ELR (cell line): ENCODE data around the gene HPCAL1.
A peak's percentile ranks its signal among the peaks of the same experiment; 100 is the strongest.

Experiments
- DNase-seq: peaks from one replicate; pipeline ENCODE4 v3.0.0-alpha.2; 2015; ENCODE audit warnings: low read depth

The HPCAL1 gene

DNA sequence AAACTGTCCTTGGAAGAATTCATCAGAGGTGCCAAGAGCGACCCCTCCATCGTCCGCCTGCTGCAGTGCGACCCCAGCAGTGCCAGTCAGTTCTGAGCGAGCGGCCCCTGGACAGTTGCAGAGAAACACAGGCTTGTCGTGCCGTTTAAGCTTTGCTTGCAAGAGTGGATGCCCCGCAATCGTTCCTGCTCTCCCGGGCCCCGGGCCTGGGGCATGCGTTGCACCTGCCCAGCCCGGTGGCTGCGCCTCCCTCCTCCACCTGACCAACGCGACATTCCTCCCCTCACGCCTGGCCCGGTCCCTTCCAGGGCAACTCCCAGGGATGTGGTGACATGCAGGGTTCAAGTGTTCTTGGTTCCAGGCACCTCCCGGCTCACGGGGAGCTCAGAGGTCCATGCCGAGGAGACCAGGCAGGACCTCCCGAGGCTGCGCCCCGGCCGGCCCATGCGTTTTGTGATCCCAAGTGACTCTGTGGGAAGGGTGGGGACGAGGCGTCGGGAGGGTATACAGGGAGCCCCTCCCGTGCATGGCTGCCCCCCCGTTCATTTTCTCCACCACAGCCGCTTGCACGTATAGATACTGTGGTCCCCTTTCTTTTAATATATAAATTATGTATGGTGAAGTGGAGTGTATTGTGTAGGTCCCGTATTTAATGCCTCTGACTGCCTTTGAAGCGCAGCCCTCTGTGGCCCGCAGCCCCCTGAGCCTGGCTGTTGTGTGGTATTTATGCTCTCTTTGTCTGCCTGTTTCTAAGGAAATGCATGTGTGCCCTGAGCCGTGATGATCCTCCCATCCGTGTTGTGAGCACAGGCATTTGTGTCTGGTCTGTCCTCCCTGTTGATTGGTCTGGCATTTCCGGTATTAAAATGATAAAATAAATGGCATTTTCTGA lies 124.3 kb downstream of the HPCAL1 start:
- DNase-seq, result no peak

DNA sequence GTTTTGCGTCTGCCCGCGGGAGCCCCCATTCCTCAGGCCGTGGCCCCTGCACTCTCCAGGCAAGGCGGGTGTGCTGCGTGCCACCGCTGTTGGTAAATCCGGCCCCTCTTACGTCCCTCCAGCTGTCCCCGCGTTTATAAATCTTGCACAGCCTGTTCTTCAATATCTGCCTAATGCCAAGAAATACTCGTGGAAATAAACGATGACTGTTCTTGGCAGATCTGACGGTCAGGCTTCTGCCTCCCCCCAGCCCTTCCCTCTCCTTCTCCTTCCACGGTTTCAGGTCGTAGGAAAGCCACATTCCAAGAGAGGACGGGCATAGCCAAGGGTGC lies 124.9 kb downstream of the HPCAL1 start:
- no peak for DNase-seq

DNA sequence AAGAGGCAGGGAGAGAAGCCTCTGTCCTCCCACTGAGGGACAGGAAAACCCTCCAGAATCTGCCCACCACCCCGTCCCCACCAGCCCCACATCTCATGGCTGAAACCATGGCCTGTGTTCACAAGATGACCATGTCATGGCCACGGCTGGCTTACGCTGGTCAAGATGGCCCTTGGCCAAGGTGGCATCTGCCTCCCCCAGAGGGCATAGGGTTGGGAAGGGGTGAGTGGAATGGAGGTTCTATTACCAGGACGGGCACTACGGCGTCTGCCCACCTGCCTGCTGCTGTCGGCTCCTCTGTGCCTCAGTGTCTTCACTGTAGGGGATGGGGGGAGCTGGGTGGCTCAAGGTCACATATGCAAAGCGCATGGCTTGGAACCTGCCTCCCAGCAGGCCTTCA lies 125.7 kb downstream of the HPCAL1 start:
- no peak for DNase-seq

DNA sequence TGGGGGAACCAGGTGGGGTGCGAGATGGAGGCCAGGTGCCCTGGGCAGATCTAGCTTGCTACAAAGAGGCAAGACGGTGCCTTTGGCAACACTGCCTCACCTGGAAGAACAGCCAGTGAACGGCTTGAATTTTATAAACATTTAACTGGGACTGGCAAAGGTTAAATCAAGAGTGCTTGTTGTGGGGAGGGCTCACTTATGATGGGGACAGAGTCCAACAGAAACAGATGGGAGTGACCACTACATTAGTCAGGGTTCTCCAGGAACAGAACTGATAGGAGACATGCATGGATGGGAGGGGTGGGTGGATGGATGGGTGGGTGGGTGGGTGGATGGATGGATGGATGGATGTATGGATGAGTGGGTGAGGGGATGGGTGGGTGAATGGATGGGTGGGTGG lies 126.2 kb downstream of the HPCAL1 start:
- DNase-seq, result no peak

DNA sequence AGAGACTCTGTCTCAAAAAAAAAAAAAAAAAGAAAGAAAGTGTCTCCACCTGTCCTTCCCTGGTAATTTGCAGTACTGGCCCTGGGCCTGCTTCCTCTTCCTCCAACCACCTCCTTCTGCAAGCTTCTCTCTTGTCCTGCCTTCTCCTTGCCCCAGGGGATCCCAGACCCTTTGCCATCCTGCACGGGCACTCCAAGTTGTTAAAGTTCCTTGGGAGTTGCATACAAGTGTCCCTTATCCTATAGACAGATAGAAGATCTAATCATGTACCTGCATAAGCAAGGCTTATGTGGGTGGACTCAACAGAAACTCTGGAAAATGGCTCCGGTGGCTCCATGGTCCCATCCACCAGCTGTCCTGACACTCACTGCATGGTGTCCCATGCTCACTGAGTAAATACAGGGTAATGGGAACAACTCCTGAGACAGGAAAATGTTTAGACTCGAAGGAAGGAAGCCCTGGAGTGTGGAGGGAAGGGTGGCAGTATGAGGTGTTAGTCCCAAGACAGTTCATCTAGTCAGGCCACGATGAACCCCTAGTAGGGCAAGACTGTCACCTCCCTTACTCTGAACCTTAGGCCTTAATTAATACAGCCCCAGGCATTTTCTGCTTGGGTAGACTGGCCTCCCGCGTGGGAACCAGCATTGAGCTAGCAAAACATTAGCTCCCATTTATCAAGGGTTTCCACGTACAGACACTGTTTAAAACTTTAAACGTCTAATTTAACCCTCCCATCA lies 128.3 kb downstream of the HPCAL1 start:
- DNase-seq, result no peak

DNA sequence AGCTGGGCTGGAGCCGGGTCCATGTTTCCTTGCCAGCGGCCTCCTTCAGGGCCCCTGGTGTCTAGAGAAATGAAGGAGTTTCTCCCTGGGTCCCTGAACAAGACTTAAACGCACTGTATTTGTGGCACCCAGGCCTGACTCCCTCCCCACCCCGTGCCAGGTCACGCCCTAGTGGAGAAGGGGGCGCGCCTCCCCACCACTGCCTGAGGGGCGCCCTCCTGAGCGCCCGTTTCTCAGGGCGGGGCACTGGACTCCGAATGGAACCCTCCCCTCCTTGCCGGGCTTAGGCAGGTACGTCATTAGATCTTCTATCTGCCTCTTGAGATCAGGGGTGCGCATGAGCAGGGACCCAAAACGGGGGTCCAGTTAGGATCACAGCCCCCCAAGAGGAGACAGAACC lies 129.1 kb downstream of the HPCAL1 start:
- DNase-seq, result no peak

DNA sequence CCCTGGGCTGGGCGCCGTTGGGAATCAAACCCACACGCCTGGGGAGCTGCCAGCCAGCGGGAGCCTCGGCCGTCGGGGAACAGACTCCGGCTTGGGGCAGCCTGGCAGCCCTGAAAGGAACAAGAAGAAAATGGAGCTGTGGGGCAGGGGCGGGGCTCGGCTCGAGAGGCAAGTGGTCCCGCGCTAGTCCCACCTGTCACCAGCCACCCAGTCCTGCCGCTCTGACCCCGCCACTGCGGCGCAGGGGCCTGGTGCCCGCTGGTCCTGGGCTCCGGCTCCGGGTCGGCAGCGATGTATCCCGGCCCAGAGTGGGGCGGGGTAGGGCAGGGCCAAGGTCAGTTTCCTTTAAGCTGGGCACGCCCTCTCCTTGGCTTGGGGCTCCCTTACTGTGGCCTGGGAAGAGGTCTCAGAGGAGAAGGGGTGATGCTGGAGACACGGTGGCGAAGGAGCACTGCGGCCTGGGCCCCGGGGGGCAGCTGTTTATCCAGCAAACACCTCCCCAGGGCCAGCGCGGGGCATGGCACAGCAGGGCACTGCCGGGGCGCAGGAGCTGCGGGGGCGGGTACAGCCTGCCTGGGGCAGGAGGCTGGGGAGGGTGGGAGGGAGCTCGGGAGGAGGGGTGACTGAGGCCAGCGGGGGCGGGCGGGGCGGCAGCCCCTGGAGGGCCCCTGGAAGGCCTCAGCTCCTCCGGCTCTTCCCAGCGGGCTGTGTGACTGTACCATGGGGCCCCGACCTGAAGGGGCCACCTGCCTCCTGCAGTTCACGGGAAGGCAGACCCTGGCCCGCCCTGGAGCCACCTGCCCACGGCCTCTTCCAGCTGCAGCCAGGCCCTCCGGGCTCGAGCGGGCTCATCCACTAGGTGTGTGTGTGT lies 129.8 kb downstream of the HPCAL1 start:
- DNase-seq, result peak; percentile 56

DNA sequence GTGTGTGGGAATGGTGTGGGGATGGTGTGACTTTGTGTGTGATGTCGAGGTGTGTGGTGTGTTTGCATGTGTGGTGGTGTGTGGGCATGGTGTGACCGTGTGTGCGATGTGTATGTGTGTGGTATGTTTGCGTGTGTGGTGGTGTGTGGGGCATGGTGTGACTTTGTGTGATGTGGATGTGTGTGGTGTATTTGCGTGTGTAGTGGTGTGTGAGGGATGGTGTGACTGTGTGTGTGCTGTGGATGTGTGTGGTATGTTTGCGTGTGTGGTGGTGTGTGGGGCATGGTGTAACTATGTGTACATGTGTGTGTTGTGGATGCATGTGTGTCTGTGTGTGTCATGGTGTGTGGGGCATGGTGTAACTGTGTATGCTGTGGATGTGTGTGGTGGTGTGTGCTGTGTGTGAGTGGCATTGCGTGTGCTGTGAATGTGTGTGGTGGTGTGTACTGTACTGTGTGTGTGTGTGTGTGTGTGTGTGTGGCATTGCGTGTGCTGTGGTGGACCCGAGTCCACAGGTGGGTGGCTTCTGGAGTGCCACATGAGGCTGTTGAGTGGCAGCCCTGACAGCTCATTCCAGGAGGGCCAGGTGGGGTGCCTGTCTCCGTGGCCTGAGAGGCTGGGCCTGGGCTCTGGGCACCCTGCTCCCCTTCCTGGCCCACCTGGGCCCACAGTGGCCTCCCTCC lies 130.7 kb downstream of the HPCAL1 start:
- no peak for DNase-seq

DNA sequence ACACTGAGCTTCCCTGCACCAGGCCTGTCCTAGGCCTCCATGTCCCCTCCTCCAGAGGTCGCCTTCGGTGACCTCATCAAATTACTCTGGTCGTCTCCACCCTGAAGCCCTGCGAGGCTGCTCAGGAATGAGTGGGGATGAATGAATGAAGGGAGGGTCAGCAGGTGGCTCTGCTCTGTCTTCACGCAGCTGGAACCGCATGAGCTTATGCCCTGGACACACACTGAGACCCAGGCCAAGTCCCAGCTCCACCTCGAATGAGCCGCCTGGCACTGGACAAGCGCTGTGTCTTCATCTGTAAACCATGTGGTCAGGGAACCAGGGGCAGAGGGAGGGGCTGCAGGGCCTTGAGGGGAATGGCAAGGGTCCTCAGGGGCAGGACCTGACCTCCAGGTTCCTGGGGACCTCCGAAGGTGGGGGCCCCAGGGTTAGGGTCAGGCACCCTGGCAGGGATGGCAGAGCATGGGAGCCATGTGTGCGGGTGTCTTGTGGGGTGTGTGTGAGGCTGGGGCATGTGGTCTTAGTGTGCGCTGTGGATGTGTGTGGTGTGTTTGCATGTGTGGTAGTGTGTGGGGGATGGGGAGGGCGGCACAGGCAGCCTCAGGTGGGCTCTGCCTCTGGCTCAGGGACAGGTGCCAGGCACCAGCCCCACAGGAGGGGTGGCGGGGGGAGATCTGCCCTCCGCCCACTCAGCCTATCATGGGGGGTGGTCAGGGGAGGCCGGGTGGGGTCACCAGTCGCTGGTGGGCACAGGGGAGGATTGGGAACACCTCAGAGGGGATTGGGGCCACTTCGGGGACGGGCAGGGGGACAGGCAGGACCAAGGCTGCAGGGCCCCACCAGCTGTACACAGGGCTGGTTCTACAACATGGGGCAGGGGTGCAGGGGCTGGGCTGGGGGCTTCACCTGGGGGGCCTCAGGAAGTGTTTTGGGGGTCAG lies 131.5 kb downstream of the HPCAL1 start:
- DNase-seq, result no peak

DNA sequence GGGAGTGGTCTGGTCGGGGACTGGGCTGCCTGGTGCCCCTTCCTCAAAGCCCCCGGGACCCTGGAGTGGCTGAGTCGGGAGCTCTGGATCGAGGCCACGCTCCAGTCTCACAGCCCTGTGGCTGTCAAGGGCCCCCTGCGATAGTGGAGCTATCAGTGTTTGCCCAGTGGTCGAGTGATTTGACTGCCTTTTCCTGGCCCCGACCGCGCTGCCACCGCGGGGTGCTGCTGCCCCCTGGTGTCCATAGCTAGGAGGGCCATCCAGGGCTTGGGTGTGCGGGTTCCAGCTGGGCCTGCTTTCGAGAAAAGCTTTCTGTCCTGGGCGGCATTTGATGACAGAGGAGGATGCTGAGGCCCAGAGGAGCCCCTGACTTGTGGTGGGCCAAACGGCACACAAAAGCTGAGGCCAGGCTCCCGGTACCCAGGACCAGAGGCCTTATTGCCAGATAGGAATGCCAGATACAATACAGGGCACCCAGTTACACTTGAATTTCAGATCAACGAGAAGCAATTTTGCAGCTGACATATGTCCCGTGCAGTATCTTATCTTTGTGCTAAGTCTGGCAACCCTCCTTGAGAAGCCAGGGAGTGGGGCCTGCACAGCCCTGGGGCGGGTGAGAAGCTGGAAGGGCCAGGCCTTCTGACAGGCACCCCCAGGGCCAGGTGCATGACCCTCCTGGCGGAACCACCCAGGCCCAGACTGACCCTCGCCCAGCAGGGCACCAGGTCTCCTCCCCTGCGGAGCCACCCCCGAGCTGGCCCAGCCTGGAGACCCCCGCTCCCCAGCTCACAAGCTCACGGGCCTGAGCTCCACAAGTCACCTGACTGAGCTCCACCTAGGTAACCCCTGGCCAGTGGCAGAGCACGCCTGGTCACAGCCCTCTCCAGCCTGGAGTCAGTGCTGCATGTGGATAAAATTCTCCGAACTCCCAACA lies 132.4 kb downstream of the HPCAL1 start:
- DNase-seq, result peak; percentile 80

DNA sequence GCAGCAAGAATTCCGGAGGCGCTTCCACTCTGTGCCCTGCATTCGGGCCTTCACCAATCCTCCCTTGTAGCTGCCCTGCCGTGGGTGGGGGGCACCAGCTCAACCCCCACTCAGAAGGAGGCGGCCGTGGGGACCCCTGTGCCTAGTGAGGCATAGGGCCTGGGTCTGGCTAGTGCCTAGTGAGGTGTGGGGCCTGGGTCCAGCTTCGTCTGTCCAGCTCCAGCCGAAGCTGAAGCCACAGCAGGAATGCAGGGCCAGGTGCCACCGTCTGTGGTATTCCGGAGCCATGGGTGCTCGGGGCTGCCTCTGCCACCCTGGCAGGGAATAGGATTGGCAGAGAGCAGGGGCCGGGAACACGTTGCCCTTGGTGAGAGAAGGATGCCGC lies 133.1 kb downstream of the HPCAL1 start:
- no peak for DNase-seq

DNA sequence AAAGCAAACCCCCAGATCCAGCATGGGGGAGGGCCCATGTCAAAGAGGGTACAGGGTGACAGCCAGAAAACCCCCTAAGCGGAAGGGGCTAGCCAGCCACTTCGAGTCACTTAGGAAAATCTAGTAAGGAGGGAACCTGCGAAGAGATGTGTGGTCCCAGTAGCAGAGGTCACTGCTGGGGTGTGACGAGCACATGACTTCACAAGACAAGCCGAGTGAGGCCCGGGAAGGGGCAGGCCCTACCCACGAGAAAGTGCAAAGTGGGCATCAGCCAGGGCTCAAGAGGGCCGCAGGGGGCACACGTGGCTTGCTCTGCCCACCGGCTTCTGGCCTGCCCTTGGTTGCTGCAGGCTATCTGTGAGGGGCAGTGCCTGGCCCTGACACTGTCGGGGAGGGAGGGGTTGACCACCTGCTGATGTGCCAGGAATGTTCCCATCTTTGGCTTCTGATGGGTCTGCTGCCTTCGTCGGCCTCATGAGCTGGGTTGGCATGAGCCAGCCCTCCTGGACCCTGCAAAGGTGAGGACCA lies 133.9 kb downstream of the HPCAL1 start:
- DNase-seq, result no peak

DNA sequence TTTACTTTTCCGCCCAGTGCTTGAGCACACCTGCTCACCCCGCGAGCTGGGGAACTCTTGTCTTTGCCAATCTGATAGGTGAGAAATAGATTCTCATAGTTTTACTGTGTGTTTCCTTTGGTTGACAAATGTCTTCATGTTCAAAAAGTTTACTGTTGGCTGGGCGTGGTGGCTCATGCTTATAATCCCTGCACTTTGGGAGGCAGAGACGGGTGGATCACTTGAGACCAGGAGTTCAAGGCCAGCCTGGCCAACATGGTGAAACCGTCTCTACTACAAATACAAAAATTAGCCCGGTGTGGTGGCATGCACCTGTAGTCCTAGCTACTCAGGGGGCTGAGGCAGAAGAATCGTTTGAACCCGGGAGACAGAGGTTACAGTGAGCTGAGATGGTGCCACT lies 135.1 kb downstream of the HPCAL1 start:
- no peak for DNase-seq

DNA sequence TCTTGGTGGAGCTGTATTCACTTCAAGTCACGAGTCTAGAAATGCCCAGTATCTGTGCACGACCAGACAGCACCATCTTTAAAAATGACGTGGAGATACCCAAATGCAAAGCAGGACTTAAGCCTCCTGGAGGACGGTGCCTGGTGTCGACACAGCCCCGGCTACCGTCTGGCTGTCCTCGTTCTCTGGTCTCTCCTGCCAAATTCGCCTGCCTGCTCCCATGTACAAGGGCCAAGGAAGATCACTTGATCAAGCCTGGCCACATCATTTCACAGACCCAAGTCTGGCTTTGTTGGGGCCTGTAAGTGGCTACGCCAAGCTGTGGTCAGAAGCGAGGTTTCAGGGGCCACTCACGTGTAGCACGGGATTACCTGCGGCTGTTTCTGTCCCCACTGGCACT lies 136.0 kb downstream of the HPCAL1 start:
- no peak for DNase-seq

DNA sequence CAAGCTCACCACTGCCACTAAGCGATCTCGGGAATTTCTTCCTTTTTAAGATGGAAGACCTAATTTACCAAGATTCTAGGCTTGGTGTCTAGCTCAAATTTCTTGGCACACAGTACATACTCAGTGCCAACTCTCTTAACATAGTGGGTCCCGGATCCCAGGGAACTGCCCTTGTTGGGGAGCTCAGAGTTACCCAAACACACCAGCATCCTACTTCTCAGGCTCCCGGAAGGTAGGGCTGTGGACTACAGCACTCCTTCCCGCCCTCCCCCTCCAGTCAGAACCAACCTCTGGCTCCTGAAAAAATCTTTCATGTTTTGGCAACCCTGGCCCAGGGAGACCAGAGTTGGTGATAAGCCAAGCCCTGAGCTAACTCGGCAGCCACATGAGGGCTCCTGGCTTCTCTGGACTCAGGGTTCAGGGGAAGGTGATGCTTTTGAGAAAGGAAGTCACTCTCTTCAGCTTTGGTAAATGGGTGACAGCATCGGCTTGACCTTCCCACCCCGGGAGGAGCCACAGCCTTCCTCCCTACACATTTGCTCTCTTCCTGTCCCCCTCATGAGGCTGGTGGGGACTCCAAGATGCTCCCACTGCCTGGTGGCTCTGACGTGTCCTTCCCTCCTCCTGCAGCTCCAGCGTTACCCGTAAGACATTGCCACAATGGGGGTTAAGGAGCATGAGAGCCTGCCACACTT lies 136.6 kb downstream of the HPCAL1 start:
- no peak for DNase-seq

DNA sequence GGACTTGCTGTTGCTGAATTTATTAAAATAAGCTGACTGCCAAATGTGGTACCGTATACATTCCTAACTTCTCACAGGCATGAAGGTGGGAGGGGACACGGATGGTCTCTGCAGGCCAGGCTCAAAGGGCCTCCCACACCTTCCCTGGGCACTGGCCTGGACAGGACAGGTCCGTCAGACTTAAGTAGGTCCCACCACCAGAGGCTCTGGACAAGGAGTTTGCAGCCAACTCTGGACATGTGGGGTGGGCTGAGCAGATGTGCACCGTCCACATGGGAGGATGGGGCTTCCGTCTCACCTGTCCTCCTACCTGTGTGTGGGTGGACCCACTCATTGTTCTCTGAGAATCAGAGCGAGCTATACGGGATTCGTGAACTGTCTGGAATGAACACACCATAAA lies 137.3 kb downstream of the HPCAL1 start:
- no peak for DNase-seq

DNA sequence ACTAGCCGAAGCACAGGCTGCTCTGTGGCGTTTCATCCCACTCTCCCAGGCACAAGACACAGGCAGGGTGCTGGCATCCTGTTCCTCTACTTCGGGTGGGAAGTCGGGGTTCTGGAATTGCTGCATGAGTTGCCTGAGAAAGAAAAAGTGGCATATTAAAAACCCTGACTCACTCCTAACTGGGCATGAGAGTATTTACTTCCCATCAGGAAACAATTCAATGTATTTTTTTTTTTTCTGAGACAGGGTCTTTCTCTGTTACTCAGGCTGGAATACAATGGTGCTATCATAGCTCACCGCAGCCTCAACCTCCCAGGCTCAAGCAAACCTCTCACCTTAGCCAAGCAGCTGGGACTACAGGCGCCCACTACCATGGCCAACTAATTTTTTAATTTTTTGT lies 138.0 kb downstream of the HPCAL1 start:
- DNase-seq, result no peak

DNA sequence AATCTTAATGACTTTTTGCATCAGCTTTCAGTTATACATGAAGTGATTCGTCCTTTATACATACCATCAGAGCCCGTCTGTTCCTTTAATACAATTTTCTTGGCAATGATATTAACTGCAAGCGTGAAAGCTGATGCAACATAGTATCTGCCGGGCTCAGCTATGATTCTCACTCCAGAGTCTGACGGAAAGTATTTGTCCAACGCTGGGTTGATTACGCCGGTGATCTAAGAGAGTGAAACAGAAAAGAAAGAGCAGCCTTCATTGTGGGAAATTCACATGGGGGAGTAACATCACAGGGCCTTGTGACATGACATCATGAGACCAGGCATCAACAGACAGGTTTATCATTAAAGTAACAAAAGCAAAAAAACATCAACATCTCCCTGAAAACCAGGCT lies 139.2 kb downstream of the HPCAL1 start:
- DNase-seq, result no peak
